ACC112 (cell line): ENCODE results near the gene LKAAEAR1.
"Not testable (repeated sequence)": the region's sequence is repeated elsewhere in the genome, so short reads cannot be mapped to it uniquely, and the experiment has no call there.

ENCODE experiments used
- H2AFZ ChIP-seq: fragments of 200-600 bp; sonication (generic); one replicate; pipeline ENCODE4 v1.6.0; 2017; ENCODE audit warnings: antibody characterized with exemption, low read length; ENCODE audit not compliant: unreplicated experiment
- H3K27ac ChIP-seq: fragments of 200-600 bp; sonication (generic); 2 replicates; pipeline ENCODE4 v1.5.1; 2014; ENCODE audit warnings: low read depth, mild to moderate bottlenecking, antibody characterized with exemption, low read length, moderate library complexity
- H3K27me3 ChIP-seq: fragments of 200-600 bp; sonication (generic); 2 replicates; pipeline ENCODE4 v1.6.1; 2014; ENCODE audit warnings: mild to moderate bottlenecking, antibody characterized with exemption, low read length, moderate library complexity, mixed read lengths; ENCODE audit not compliant: insufficient read depth
- H3K36me3 ChIP-seq: fragments of 200-600 bp; sonication (generic); 2 replicates; pipeline ENCODE4 v1.6.1; 2016; ENCODE audit warnings: mild to moderate bottlenecking, antibody characterized with exemption, low read length, moderate library complexity, mixed read lengths; ENCODE audit not compliant: insufficient read depth
- H3K4me1 ChIP-seq: fragments of 200-600 bp; sonication (generic); one replicate; pipeline ENCODE4 v1.6.1; 2016; ENCODE audit warnings: low read length, mixed read lengths; ENCODE audit not compliant: insufficient read depth, unreplicated experiment, control insufficient read depth
- H3K4me3 ChIP-seq: fragments of 200-600 bp; sonication (generic); 2 replicates; pipeline ENCODE4 v1.5.1; 2014; ENCODE audit warnings: mild to moderate bottlenecking, low read depth, low read length
- H3K79me2 ChIP-seq: fragments of 200-600 bp; sonication (generic); one replicate; pipeline ENCODE4 v1.6.0; 2016; ENCODE audit warnings: low read length; ENCODE audit not compliant: control insufficient read depth, unreplicated experiment, insufficient read depth

LKAAEAR1 gene

GRCh38 chr20:64083804-64084684, at the start of gene LKAAEAR1:
Gene LKAAEAR1 (minus strand): TSS chr20:64084398. CDS start chr20:64084219, 179 bp downstream.
- Histone ChIP-seq H3K4me3 (peak within 1 kb of the TSS; percentile 48), H3K36me3 (no peaks in the 10 kb centered on the region)

DNA sequence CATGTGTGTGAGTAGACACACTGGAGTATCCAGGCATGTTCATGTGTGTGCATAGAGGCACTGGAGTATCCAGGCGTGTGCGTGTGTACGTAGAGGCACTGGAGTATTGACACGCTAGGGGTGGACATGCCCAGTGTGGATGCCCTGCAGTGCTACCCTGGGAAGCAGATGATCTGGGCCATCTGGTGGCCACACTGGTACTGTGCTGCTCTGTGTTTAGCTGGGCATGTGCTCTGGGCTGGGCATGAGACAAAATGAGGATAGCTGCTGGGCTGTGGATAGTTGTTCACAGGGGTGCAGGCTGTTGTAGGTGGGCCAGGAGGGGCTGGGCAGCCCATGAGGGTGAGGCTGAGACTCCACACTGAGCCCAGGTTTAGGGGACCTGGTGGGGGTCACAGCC, 47.2 kb upstream of the LKAAEAR1 start:
- Histone ChIP-seq H2AFZ (no peak overlapping the region), H3K4me3 (no peak overlapping the region), H3K27ac (no peak overlapping the region), H3K79me2 (no peaks in the 10 kb centered on the region), H3K4me1 (no peaks in the 10 kb centered on the region), H3K27me3 (peaks cover 7% of the 10 kb centered on the region), H3K36me3 (no peaks in the 10 kb centered on the region)

More at GRCh38 chr20:64083804-64084684, at the start of gene LKAAEAR1:
- Histone ChIP-seq H3K79me2 (no peaks in the 10 kb centered on the region), H3K4me1 (peaks cover 11% of the 10 kb centered on the region), H3K27me3 (peaks cover 32% of the 10 kb centered on the region), H2AFZ (peak within 1 kb of the TSS; percentile 53), H3K27ac (no peak within 1 kb of the TSS)

GRCh38 chr20:64130876-64131275, 46.7 kb upstream of the LKAAEAR1 start:
- no peak overlapping the region for H2AFZ ChIP-seq
- H3K79me2 ChIP-seq = no peaks in the 10 kb centered on the region
- H3K4me3 ChIP-seq = no peak overlapping the region
- H3K4me1 ChIP-seq = no peaks in the 10 kb centered on the region
- H3K27me3 ChIP-seq = peaks cover 7% of the 10 kb centered on the region
- no peaks in the 10 kb centered on the region for H3K36me3 ChIP-seq
- no peak overlapping the region for H3K27ac ChIP-seq

- H3K27me3 ChIP-seq = peaks cover 7% of the 10 kb centered on the region
- no peak overlapping the region for H3K4me3 ChIP-seq
- H3K4me1 ChIP-seq = no peaks in the 10 kb centered on the region
- no peak overlapping the region for H3K27ac ChIP-seq
- H3K79me2 ChIP-seq = no peaks in the 10 kb centered on the region
- H3K36me3 ChIP-seq = no peaks in the 10 kb centered on the region
- no peak overlapping the region for H2AFZ ChIP-seq
Measured at GRCh38 chr20:64130271-64130670, 46.1 kb upstream of the LKAAEAR1 start.

GRCh38 chr20:64129146-64129782, 45.1 kb upstream of the LKAAEAR1 start:
- Histone ChIP-seq H3K4me3 (no peak overlapping the region), H3K4me1 (no peaks in the 10 kb centered on the region), H3K36me3 (no peaks in the 10 kb centered on the region), H2AFZ (no peak overlapping the region), H3K79me2 (no peaks in the 10 kb centered on the region), H3K27me3 (peaks cover 7% of the 10 kb centered on the region), H3K27ac (no peak overlapping the region)

- not testable (repeated sequence) for H3K27ac ChIP-seq
Measured at GRCh38 chr20:64123517-64123916, 39.3 kb upstream of the LKAAEAR1 start.

GRCh38 chr20:64122927-64123326, 38.7 kb upstream of the LKAAEAR1 start:
- H2AFZ ChIP-seq, H3K27ac ChIP-seq, H3K36me3 ChIP-seq, H3K4me3 ChIP-seq, H3K4me1 ChIP-seq, H3K79me2 ChIP-seq: not testable (repeated sequence)
- peaks cover 24% of the 10 kb centered on the region for H3K27me3 ChIP-seq

More at GRCh38 chr20:64123517-64123916, 39.3 kb upstream of the LKAAEAR1 start:
- H2AFZ ChIP-seq, H3K79me2 ChIP-seq, H3K36me3 ChIP-seq, H3K4me3 ChIP-seq, H3K4me1 ChIP-seq: not testable (repeated sequence)
- peaks cover 30% of the 10 kb centered on the region for H3K27me3 ChIP-seq

- Histone ChIP-seq H3K4me3 (no peak overlapping the region), H2AFZ (no peak overlapping the region), H3K27ac (no peak overlapping the region), H3K27me3 (peaks cover 22% of the 10 kb centered on the region), H3K79me2 (no peaks in the 10 kb centered on the region), H3K4me1 (no peaks in the 10 kb centered on the region), H3K36me3 (no peaks in the 10 kb centered on the region)
Measured at GRCh38 chr20:64121586-64121985, 37.4 kb upstream of the LKAAEAR1 start.

GRCh38 chr20:64119681-64120341, 35.6 kb upstream of the LKAAEAR1 start:
- H3K27me3 ChIP-seq = peaks cover 22% of the 10 kb centered on the region
- no peak overlapping the region for H3K4me3 ChIP-seq
- H3K79me2 ChIP-seq = no peaks in the 10 kb centered on the region
- H3K27ac ChIP-seq = no peak overlapping the region
- no peaks in the 10 kb centered on the region for H3K4me1 ChIP-seq
- H2AFZ ChIP-seq = no peak overlapping the region
- H3K36me3 ChIP-seq = no peaks in the 10 kb centered on the region

GRCh38 chr20:64119301-64119680, 35.1 kb upstream of the LKAAEAR1 start:
- Histone ChIP-seq H2AFZ (no peak overlapping the region), H3K36me3 (no peaks in the 10 kb centered on the region), H3K4me1 (no peaks in the 10 kb centered on the region), H3K27me3 (peaks cover 22% of the 10 kb centered on the region), H3K79me2 (no peaks in the 10 kb centered on the region), H3K27ac (no peak overlapping the region), H3K4me3 (no peak overlapping the region)
